ENCODE data around the gene MED12. TPM values are rescaled to one million over a fixed set of nuclear protein-coding genes. Genes with fewer than 3 reads are reported as not detected.
A peak's percentile ranks its signal among the peaks of the same experiment; 100 is the strongest.

Gene MED12
- total and polyA plus RNA-seq, 12 donors = 6.1 to 35.1 (median 26.5) TPM

- Histone ChIP-seq H3K27me3 (peaks cover 0 to 14% (median 0%) of the 10 kb centered on the region in 7 donors), H3K27ac (no peak overlapping the region), H3K9me3 (no peaks in the 10 kb centered on the region), H3K4me1 (no peaks in the 10 kb centered on the region), H3K36me3 (no peaks in the 10 kb centered on the region), H3K4me3 (no peak overlapping the region)
- intact Hi-C loops (cut with DNase I) = no loop called here
- DNase-seq (no peak), ATAC-seq (no peak)
- 87 to 91% methylated on average over 17 of the region's 17 CpGs for WGBS, 2 donors
- TF ChIP-seq, protein P1, sequence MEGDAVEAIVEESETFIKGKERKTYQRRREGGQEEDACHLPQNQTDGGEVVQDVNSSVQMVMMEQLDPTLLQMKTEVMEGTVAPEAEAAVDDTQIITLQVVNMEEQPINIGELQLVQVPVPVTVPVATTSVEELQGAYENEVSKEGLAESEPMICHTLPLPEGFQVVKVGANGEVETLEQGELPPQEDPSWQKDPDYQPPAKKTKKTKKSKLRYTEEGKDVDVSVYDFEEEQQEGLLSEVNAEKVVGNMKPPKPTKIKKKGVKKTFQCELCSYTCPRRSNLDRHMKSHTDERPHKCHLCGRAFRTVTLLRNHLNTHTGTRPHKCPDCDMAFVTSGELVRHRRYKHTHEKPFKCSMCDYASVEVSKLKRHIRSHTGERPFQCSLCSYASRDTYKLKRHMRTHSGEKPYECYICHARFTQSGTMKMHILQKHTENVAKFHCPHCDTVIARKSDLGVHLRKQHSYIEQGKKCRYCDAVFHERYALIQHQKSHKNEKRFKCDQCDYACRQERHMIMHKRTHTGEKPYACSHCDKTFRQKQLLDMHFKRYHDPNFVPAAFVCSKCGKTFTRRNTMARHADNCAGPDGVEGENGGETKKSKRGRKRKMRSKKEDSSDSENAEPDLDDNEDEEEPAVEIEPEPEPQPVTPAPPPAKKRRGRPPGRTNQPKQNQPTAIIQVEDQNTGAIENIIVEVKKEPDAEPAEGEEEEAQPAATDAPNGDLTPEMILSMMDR (IDR thresholded peaks at IDR 0.05) = no peak
Observed at GRCh38 chrX:71167031-71167781, 48.8 kb downstream of the MED12 start.

DNA sequence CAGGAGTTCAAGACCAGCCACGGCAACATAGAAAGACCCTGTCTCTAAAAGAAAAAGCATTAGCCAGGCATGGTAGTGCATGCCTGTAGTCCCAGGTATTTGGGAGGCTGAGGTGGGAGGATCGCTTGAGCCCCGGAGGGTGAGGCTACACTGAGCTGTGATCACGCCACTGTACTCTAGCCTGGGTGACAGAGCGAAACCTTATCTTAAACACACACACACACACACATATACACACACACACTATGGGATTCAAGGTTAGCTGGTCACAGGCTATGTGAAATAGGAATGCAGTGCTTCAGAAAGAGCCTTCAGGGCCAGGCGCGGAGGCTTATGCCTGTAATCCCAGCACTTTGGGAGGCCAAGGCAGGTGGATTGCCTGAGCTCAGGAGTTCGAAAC lies 49.7 kb downstream of the MED12 start:
- Histone ChIP-seq H3K4me1 (no peaks in the 10 kb centered on the region), H3K4me3 (no peak overlapping the region), H3K36me3 (no peaks in the 10 kb centered on the region), H3K27ac (no peak overlapping the region), H3K27me3 (peaks cover 0 to 10% (median 0%) of the 10 kb centered on the region in 7 donors), H3K9me3 (no peaks in the 10 kb centered on the region)
- no peak for DNase-seq
- TF ChIP-seq, protein P1 (IDR thresholded peaks at IDR 0.05) = no peak
- WGBS, 2 donors = 94 to 95% methylated on average over 8 of the region's 8 CpGs
- intact Hi-C loops (cut with DNase I) = no loop called here
- ATAC-seq = no peak

GRCh38 chrX:71169586-71169985 lies 51.2 kb downstream of the MED12 start:
- TF ChIP-seq, protein P1 (IDR thresholded peaks at IDR 0.05) = no peak
- H3K36me3 ChIP-seq = no peaks in the 10 kb centered on the region
- WGBS, 2 donors = 90% methylated on average over 21 to 22 of the region's 22 CpGs
- DNase-seq (no peak), ATAC-seq (no peak)
- no peak overlapping the region for H3K4me3 ChIP-seq
- H3K4me1 ChIP-seq = no peaks in the 10 kb centered on the region
- intact Hi-C loops (cut with DNase I) = no loop called here
- H3K27me3 ChIP-seq = peaks cover 0 to 11% (median 0%) of the 10 kb centered on the region in 7 donors
- H3K27ac ChIP-seq = no peak overlapping the region
- no peaks in the 10 kb centered on the region for H3K9me3 ChIP-seq

- Histone ChIP-seq H3K9me3 (no peaks in the 10 kb centered on the region), H3K4me1 (no peaks in the 10 kb centered on the region), H3K36me3 (no peaks in the 10 kb centered on the region), H3K4me3 (no peak overlapping the region), H3K27ac (peak overlapping the region in 1 of 10 donors; percentile 44), H3K27me3 (peaks cover 0 to 15% (median 0%) of the 10 kb centered on the region in 7 donors)
- TF ChIP-seq, protein P1 (IDR thresholded peaks at IDR 0.05) = no peak
- no peak for DNase-seq
- ATAC-seq = no peak
- 84 to 87% methylated on average over 5 of the region's 5 CpGs for WGBS, 2 donors
- intact Hi-C loops (cut with DNase I) = loop anchor here in 7 of 10 donors (10.0 kb wide), 5 partner anchors 176 to 406 kb away; no protein-coding TSS in a partner anchor
Observed at GRCh38 chrX:71170660-71171059, 52.3 kb downstream of the MED12 start.

All from heart right ventricle (tissue), 16 donors.